ENCODE data around the gene PTPRG. TPM values are rescaled to one million over a fixed set of nuclear protein-coding genes. Genes with fewer than 3 reads are reported as not detected.

PTPRG gene
- total and polyA plus RNA-seq, 7 donors, result 0.69 to 76.3 (median 62.7) TPM

- DNase-seq, result no peak
- H3K27ac ChIP-seq, result peak overlapping the region in 1 of 4 donors; percentile 1
- intact Hi-C loops (cut with DNase I), result no loop called here
- peaks cover 0 to 49% (median 34%) of the 10 kb centered on the region in 4 donors for H3K4me1 ChIP-seq
- 77 to 80% methylated on average over 7 of the region's 7 CpGs for WGBS, 2 donors
- no peaks in the 10 kb centered on the region for H3K9me3 ChIP-seq
- H3K27me3 ChIP-seq, result no peaks in the 10 kb centered on the region
- no peaks in the 10 kb centered on the region for H3K36me3 ChIP-seq
- TF ChIP-seq POLR2A (IDR thresholded peaks at IDR 0.05) (no peak), POLR2AphosphoS5 (IDR thresholded peaks at IDR 0.05) (peak in 3 of 4 donors; percentile 13 to 58 (median 46)), CTCF (IDR thresholded peaks at IDR 0.05) (no peak), EP300 (IDR thresholded peaks at IDR 0.05) (no peak)
- H3K4me3 ChIP-seq, result no peak overlapping the region
These were observed 385.4 kb downstream of the PTPRG start for GRCh38 chr3:61946570-61947324.

GRCh38 chr3:61947456-61947855, 386.1 kb downstream of the PTPRG start:
- intact Hi-C loops (cut with DNase I), result no loop called here
- Histone ChIP-seq H3K9me3 (no peaks in the 10 kb centered on the region), H3K27ac (peak overlapping the region in 1 of 4 donors; percentile 69), H3K4me1 (peaks cover 0 to 49% (median 34%) of the 10 kb centered on the region in 4 donors), H3K4me3 (no peak overlapping the region), H3K27me3 (no peaks in the 10 kb centered on the region), H3K36me3 (no peaks in the 10 kb centered on the region)
- DNase-seq, result no peak
- WGBS, 2 donors, result 73 to 90% methylated on average over 4 of the region's 4 CpGs
- TF ChIP-seq CTCF (IDR thresholded peaks at IDR 0.05) (no peak), EP300 (IDR thresholded peaks at IDR 0.05) (no peak), POLR2A (IDR thresholded peaks at IDR 0.05) (no peak), POLR2AphosphoS5 (IDR thresholded peaks at IDR 0.05) (no peak)

GRCh38 chr3:61948699-61949305, 387.4 kb downstream of the PTPRG start:
- no peaks in the 10 kb centered on the region for H3K27me3 ChIP-seq
- intact Hi-C loops (cut with DNase I), result no loop called here
- TF ChIP-seq POLR2AphosphoS5 (IDR thresholded peaks at IDR 0.05) (peak; percentile 58 to 93 (median 82)), EP300 (IDR thresholded peaks at IDR 0.05) (peak in 2 of 4 donors; percentile 80 to 87), CTCF (IDR thresholded peaks at IDR 0.05) (no peak)
- WGBS, 2 donors, result 79 to 92% methylated on average over 5 of the region's 5 CpGs
- H3K4me1 ChIP-seq, result peaks cover 0 to 50% (median 34%) of the 10 kb centered on the region in 4 donors
- H3K9me3 ChIP-seq, result no peaks in the 10 kb centered on the region
- H3K4me3 ChIP-seq, result no peak overlapping the region
- no peak for DNase-seq
- peak overlapping the region in 2 of 4 donors; percentile 47 to 69 for H3K27ac ChIP-seq
- no peaks in the 10 kb centered on the region for H3K36me3 ChIP-seq

- Histone ChIP-seq H3K36me3 (no peaks in the 10 kb centered on the region), H3K27me3 (no peaks in the 10 kb centered on the region), H3K9me3 (no peaks in the 10 kb centered on the region), H3K4me1 (peaks cover 0 to 50% (median 25%) of the 10 kb centered on the region in 4 donors), H3K27ac (peak overlapping the region in 2 of 4 donors; percentile 11 to 21), H3K4me3 (no peak overlapping the region)
- WGBS, 2 donors, result 85 to 87% methylated on average over 2 of the region's 2 CpGs
- intact Hi-C loops (cut with DNase I), result no loop called here
- TF ChIP-seq CTCF (IDR thresholded peaks at IDR 0.05), result no peak
- TF ChIP-seq EP300 (IDR thresholded peaks at IDR 0.05), result no peak
- no peak for TF ChIP-seq POLR2AphosphoS5 (IDR thresholded peaks at IDR 0.05)
- no peak for DNase-seq
These were observed 392.7 kb downstream of the PTPRG start for GRCh38 chr3:61954097-61954540.
